LNCaP clone FGC (cell line): ENCODE data around the gene PRM1.

Source experiments
- DNase-seq: peaks from one replicate; pipeline ENCODE4 v3.0.0-alpha.2; 2011; ENCODE audit warnings: low read depth
- H3K4me3 ChIP-seq: 2 replicates; pipeline ENCODE4 v1.5.1; 2011; ENCODE audit warnings: mild to moderate bottlenecking, low read depth, low read length, control low read depth
- TF ChIP-seq, protein P1 (sequence below): IDR thresholded peaks from 2 replicates; pipeline ENCODE4 v1.5.1; 2012; ENCODE audit warnings: mild to moderate bottlenecking; ENCODE audit not compliant: control insufficient read depth, insufficient read depth; ENCODE audit errors: extremely low read depth

Gene PRM1

DNA sequence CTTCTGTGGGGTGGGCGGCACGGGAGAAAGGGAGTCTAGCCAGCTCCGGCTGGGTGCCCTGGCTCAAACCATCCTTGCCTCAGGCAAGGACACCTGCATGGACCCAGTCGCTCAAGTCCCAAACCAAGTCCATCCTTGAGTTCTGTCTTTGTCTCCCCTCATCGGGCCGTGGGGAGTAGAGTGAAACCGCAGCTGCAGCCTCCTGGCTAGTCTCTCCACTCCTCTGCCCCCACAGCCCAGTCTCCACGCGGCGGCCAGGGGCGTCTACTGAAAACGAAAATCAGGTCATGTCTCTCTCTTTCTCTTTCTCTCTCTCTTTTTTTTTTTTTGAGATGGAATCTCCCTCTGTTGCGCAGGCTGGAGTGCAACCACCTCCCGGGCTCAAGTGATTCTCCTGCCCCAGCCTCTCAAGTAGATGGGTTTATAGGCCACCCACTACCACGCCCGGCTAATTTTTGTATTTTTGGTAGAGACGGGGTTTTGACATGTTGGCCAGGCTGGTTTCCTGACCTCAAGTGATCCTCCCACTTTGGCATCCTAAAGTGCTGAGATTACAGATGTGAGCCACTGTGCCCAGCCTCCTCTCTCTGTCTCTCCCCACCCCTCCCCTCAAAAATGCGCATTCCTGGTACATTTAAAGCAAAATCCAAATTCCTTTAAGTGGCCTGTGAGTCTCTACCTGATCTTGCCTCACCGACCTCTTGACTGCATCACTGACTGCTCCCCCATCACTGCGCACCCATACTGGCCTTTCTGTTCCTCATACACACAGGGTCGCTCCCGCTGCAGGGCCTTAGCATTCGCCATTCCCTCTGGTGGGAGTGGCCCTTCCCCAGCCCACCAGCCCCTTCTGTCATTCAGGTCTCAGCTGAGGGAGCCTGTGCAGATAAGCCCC is 46.4 kb upstream of the PRM1 start:
- no peak overlapping the region for H3K4me3 ChIP-seq
- DNase-seq: no peak
- TF ChIP-seq, protein P1, sequence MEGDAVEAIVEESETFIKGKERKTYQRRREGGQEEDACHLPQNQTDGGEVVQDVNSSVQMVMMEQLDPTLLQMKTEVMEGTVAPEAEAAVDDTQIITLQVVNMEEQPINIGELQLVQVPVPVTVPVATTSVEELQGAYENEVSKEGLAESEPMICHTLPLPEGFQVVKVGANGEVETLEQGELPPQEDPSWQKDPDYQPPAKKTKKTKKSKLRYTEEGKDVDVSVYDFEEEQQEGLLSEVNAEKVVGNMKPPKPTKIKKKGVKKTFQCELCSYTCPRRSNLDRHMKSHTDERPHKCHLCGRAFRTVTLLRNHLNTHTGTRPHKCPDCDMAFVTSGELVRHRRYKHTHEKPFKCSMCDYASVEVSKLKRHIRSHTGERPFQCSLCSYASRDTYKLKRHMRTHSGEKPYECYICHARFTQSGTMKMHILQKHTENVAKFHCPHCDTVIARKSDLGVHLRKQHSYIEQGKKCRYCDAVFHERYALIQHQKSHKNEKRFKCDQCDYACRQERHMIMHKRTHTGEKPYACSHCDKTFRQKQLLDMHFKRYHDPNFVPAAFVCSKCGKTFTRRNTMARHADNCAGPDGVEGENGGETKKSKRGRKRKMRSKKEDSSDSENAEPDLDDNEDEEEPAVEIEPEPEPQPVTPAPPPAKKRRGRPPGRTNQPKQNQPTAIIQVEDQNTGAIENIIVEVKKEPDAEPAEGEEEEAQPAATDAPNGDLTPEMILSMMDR: no peak

DNA sequence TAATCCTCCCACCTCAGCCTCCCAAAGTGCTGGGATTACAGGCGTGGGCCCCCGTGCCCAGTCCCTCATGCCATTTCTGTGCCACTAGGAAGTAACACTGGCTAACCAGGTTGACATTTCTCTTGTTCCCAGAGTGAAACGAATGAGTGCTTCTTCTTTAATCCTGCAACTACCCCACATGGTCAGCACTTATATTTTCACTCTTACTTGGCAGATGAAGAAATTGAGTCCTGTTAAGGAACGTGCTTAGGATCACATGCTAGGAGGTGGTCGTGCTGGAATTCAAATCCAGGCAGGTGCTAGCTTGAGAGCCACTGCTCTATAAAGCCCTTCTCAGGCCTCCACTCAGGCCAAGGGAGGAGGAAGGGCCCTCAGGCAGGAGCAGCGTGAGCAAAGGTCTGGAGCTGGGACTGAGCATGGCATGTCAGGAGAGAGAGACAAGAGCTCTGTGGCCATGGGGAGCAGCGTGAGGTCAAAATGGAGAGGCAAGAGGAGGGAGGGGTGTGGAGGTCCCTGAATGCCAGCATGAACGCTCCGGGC is 45.7 kb upstream of the PRM1 start:
- H3K4me3 ChIP-seq: no peak overlapping the region
- TF ChIP-seq, protein P1: no peak

DNA sequence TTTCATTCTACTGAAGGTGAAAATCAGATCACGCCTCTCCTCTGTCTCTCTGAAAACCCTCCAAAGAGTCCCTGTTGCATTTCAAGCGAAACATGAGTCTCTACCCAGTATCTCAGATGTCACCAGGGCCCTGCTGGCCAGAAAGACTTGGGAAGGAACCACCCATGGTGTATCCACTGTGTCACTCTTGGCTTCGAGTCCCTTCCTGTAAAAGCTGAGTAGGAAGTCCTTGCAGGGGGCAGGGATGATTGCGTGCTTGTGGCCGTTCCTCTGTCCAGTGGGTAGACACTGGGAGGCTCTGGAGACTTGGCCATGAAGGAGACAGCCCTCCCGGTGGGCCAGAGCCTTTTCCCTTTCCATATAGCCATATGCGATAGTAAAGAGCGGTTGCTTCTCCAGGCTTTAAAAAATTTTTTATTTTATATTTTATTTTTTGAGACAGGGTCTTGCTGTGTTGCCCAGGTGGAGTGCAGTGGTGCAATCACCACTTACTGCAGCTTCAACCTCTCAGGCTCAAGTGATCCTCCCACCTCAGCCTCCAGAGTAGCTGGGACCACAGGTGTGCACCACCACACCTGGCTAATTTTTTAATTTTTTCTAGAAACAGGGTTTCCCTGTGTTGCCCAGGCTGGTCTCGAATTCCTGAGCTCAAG is 45.1 kb upstream of the PRM1 start:
- H3K4me3 ChIP-seq: no peak overlapping the region
- TF ChIP-seq, protein P1: no peak
- DNase-seq: no peak

More for the DNA sequence above, 45.7 kb upstream of the PRM1 start:
- no peak for DNase-seq

DNA sequence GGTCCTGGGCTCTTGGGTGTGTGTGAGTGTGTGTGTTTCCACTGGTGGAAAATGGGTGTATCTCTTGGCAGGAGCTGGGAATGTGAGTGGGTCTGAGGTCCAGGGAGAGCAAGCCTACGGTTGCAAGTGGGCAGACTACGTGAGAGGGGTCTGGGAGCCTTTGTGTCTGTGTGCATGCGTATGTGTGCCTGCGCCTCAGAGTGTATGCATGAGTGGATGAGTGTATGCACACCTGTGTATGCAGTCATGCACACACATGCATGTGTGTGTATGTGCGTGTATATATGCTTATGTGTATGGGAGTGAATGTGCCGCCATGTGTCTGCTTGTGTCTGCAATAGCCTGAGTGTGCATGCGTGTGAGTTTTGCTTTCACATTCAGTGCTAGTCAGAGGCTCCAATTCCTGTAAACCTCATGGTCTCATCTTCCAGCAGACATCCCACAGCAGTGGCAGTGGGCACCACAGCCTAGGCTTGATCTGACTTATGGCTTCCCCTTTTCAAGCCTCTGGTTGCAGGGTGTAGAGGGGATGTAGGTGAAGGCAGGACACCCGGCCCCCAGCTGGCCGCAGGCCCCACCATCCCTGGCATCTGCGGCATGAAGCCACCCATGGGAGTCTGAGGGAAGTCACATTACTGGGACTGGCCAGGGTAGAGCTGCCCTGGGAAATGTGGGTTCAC is 44.4 kb upstream of the PRM1 start:
- no peak overlapping the region for H3K4me3 ChIP-seq
- TF ChIP-seq, protein P1: no peak
- DNase-seq: no peak

DNA sequence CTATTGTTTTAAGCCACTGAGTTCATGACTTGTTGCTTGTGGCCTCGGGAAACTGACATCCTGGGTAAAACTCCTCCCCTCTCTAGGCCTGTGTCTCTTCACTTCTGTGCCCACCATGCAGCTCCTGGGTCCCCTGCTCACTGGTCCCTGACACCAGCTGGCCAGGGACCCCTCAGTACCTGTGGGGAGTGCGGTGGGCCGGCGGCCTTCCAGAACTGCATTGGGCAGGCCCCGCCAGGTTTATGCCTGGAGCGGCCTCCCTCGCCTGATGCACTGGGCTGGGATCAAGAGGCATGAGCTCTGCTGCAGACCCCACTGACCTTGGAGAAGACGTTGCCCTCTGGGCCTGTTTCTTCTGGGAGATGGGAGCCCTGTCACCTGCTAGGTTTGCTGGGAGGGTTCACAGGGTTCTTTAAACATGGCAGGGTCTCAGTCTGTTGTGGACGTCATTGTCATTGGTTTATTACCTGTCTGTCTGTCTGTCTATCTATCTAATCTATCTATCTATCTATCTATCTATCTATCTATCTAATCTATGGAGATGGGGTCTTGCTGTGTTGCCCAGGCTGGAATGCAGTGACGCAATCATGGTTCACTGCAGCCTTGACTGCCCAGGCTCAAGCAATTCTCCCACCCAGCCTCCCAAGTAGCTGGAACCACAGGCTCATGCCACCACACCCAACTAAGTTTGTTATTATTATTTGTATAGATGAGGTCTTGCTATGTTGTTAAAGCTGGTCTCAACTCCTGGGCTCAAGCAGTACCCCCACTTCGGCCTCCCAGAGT is 42.6 kb upstream of the PRM1 start:
- no peak overlapping the region for H3K4me3 ChIP-seq
- TF ChIP-seq, protein P1: no peak
- no peak for DNase-seq

DNA sequence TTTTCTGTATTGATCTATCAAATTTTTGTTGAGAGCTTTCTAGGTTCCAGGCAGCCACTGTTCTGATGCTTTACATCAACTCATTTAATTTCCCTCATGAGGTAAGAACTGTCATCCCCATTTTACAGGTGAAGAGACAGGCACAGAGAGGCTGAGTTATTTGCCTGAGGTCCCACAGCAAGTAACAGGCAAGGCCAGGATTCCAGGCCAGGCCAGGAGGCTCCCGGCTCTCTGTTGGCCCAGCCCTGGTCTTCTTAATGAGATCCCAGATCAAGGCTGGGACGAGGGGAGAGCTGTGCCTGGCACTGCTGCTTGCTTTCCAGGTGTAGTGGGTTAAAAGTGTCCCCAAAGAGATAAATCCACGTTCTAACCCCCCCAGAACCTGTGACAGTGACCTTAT is 41.7 kb upstream of the PRM1 start:
- H3K4me3 ChIP-seq: no peak overlapping the region
- TF ChIP-seq, protein P1: no peak
- no peak for DNase-seq
